NCI-H446 treated with DMSO at 0.1 percent for 48 hours (cell line): ENCODE results near the gene TSPAN8.
"Not testable (repeated sequence)": the region's sequence is repeated elsewhere in the genome, so short reads cannot be mapped to it uniquely, and the experiment has no call there.

Experiments used
- DNase-seq: peaks from one replicate; lab custom pipeline; 2025; lab: John Stamatoyannopoulos, UW

TSPAN8 gene

GRCh38 chr12:71164166-71164565 is 6.4 kb upstream of the TSPAN8 start:
- DNase-seq, result no peak

DNA sequence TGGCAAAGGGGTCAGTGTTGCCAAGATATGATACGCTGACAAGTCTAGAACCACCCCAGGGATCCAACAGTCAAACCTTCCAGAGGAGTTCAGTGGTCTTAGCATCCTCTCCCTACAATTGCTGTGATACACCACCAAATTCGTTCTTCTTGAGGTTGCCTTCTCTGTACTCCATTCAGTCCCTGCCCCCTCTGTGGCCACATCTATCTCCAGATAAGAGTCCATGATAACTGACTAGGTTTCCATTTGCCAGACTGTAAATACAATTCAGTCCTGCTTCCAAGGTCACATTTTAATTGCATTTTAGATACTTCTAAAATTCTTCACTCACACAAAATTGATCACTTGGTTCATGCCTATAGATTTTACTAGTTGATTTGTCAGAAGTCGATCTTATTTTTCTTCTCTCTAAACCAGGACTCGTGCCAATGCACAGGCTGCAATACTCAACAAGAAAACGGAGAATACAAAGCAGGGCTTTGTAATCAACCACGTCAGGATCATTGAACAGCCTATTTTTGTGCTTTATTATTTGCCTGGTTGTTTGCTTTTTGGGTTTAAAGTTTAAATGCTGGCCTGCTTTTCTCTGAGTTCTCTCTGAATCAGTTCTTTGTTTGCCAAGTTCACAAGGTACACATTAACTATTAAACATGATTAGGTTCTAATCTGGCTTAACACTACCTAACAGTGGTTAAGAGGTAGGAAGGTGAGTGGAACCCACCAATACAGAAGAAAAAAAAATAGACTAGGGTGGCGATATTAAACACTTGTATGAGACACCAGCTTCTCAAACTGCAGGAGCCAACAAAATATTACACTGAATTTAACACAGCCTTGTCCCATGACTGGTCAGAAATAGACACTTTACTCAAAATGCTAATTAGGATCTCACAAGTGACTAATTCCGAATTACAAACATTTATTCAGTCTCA is 5.3 kb upstream of the TSPAN8 start:
- no peak for DNase-seq

DNA sequence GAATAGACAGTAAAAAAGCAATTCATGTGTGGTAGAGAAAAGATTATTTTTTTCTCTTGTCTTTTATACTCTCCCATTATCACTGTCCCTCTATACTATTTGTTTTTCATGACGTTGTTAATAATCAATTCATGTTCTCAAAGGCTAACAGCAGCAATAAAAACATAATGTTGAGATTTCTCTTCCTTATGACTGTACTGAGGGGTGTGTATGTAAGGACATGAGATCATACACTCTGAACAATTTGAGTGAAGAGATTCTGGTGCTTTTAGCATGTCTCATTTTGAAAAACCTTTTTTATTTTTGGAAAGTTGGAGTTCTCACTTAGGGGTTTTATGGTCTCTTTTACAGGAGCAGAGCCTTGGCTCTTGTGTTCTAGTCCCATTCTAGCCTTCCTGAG is 3.8 kb upstream of the TSPAN8 start:
- no peak for DNase-seq

DNA sequence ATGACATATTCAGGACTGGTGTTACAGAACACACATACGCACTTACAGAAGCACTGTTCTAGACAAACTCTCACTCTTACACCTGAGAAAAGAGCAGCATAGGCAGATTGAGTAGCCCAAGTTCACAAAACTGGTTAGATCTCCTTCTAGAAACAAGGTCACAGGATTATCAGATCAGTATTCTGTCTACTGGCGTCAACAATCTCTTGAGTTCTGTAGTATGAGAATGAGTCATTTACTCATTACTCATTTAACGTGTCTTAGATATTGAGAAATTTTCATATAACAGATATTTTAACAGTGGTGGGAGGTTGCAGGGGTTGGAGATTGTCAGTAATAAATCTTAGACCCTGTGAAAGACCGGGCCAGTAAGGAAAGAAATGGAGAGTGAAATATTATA is 2.8 kb upstream of the TSPAN8 start:
- DNase-seq, result no peak

DNA sequence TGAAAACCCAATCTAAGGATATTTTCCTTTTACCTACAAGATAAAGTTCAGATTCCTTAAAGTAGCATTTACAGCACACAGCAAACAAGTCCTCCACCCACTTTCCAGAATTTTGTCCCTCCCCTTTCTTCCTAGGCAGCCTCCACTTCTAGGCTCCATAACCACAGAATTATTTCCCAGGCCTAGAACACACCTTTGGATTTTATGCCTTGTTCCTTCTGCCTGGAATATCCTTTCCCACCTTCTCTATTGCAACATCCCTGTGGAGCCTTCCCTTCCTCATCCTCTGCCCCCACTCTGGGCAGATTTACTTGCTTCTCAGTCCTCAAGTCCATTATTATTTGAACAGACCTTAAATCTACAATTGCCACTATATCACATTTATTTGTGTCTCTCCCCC is 2.1 kb upstream of the TSPAN8 start:
- no peak for DNase-seq

GRCh38 chr12:71159264-71159663 is 1.5 kb upstream of the TSPAN8 start:
- DNase-seq, result no peak

DNA sequence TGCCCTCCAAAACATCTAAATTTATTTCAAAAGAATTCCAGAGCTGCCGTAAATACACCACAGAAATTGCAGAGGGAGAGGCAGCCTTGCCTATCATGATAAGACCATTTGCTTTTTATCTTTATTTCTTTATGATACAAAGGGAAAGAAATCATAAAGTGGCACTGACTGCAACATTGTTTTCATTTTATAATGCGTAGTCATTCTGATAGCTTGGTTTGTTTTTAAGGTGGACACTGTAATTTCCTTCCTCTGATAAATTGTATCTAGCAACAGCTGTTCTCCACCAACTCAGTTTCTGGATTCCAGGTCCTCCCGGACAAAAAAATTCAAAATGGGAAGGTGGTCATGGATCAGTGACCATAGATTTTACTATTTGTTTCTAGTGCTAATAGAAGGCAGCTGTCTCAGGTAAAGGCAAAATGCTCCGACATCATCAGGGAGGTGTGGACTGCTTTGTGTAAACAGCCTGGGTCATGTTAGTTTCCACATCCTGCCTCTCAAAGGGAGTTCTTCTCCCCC is 623 bp upstream of the TSPAN8 start:
- no peak for DNase-seq

DNA sequence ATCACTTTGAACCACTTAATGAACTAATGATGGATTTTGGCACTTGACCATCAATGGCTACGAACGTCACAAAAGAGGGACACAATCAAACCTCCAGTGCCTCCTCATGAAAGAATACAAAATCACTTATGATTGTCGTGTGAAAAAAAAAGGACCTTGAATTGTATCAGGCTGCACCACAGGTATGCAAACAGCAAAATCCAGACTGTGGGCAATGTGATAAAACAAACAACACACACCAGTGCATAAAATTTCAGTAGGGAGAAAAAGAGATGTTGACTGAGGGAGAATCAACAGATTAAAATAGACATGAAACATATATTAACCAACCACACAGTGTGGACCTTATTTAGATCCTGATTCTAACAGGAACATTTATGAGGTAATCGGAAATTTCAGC is 2.6 kb downstream of the TSPAN8 start:
- DNase-seq, result no peak

DNA sequence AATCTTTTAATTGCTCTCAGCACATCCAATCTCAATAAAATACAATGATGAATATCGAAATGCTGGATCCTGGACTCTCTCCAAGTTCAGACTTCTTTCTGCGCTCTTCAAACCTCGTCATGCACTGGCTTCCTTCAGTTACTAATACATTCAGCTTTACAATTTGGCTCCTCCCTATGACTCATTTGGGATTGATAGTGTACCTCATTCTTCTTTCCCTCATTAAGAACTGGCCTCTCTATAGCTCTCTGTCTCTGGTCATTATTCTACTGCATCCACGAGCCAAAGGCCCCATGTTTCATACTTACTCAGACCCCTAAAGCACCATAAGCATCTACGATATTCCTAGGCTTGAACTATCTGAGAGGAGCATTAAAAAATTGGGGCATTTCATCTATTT is 4.9 kb downstream of the TSPAN8 start:
- no peak for DNase-seq

DNA sequence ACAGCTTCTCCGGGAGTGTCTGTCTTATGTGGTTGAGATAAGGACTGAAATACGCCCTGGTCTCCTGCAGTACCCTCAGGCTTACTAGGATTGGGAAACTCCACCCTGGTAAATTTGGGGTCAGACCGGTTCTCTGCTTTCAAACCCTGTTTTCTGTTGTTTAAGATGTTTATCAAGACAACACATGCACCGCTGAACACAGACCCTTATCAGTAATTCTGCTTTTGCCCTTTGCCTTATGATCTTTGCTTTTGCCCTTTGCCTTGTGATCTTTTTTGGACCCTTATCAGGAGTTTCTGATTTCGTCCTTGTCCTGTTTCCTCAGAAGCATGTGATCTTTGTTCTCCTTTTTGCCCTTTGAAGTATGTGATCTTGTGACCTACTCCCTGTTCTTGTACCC is 7.8 kb downstream of the TSPAN8 start:
- DNase-seq, result not testable (repeated sequence)

DNA sequence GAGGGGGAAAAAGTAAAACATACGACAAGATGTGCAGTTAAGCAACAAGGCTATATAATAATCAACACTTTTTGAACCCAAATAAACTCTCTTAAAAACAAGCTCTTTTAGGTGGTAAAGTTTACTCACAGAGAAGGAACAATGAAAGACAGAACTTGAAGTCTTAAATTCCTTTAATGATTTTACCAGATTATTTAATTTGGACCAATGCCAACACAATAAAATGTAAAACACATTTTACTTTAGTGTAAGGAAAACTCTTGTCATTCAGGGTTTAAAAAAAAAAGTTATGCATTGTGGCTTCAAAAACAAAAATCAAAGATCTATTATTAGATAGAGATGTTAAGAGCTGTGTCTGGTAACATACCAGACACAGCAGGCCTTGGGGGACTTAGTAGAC is 13.1 kb downstream of the TSPAN8 start:
- DNase-seq, result no peak

DNA sequence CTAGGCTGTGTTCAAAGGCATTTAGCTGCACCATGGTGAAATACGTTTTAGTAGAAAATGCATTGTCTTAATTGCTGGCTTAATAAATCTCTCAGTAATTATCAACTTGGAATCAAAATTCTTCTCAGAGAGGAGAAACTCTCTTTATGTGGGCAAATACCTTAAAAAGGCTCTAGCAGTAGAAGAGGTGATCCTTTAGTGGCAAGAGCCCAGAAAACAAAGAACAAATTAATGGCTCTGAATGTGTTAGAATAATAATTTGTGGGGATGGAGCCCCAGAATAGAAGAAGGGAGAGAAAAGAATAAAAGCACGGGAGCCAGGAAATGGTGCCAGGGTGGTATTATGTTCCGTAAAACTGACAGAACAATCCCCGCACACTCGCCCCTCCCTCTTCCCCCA is 14.8 kb downstream of the TSPAN8 start:
- no peak for DNase-seq

- DNase-seq, result no peak
Observed at GRCh38 chr12:71142016-71142415, 15.8 kb downstream of the TSPAN8 start.

GRCh38 chr12:71141378-71141926 is 16.3 kb downstream of the TSPAN8 start:
- DNase-seq, result no peak

GRCh38 chr12:71139153-71139735 is 18.6 kb downstream of the TSPAN8 start:
- no peak for DNase-seq

- DNase-seq, result no peak
Observed at GRCh38 chr12:71138011-71138410, 19.8 kb downstream of the TSPAN8 start.

DNA sequence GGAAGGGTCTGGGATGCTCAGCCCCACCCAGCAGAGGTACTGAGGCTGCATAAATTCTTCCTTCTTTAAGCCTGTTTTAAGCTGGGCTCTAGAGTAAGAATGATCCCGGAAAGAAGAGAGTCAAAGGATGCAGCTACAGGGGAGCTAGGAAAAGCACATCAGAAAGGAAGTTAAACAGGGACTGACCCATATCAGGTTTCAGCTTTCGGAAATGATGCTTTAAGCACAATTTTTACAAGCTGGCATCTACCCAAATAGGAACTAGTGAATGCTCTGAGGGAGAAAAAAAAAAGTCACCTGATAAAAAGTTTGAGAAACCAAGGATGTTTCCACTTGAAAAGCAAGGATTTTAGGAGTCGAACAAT is 22.0 kb downstream of the TSPAN8 start:
- DNase-seq, result no peak

DNA sequence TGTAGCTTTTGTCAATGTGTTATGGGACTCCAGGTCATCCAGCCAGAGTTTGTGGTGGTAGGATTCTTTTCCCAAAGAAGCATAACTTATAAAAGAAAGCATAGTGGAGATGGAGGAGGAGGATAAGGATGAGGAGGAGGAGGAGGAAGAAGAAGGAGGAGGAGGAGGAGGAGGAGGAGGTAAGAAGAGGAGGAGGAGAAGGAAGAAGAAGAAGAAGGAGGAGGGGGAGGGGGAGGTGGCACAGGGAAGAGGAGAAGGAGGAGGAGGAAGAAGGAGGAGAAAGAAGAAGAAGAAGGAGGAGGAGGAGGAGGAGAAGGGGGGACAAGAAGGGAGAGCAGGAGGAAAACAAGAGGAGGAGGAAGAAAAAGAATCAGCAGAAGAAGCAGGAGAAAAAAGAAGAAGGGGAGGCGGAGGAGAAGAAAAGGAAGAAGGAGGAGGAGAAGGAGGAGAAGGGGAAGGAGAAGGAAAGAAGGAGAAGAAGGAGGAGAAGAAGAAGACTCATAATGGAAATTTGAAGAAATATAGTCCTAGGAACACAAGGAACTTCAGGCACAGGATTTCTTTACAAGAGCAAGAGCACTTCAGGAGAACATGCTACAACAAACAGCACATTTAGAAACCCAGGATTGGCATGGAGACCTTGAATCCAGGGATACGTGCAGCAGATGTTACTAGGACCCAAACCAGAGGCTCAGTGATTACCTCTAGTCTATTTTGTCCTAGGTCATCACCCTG is 22.6 kb downstream of the TSPAN8 start:
- no peak for DNase-seq

GRCh38 chr12:71134405-71134804 is 23.4 kb downstream of the TSPAN8 start:
- no peak for DNase-seq

DNA sequence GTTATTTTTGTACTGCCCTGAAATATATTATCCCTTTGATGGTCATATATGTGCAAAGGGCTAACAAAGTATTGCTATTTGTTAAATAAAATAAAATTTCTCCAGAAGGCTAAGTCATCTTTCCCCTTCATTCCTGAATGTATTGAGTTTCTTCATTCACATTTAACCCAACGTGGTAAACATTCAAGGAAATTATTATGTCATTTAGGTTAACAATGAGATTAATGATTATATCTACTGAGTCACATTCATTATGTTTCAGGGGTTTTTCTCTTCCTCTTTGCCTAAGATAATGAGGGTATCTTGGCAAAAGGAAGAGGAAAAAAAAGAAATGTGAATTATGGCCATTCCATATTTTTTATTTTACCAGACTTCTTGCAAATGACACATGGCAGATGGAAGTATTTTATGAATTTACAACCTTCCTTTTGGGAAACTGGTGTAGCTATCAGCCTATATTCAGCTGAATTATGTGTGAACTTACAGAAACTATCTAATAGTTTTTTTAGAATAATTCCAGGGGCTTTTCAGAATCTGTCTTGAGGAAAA is 27.2 kb downstream of the TSPAN8 start:
- no peak for DNase-seq

DNA sequence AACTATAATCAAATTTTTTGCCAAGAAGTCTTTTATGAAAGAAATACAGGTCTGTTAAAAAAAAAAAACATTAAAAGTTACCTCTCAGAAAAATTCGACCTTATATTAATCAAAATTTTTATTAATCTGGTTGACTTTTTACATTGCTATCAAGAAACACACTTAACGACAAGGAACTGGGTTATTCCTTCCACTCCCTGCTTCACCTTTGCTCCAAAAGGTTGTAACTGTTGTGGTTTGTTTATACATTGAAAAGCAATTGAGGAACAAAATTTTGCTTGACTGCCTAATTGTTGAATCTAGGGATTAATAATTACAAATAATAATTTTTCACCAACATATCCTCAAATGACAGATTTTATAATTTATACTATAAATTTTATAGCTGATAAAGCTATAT is 28.4 kb downstream of the TSPAN8 start:
- DNase-seq, result no peak

DNA sequence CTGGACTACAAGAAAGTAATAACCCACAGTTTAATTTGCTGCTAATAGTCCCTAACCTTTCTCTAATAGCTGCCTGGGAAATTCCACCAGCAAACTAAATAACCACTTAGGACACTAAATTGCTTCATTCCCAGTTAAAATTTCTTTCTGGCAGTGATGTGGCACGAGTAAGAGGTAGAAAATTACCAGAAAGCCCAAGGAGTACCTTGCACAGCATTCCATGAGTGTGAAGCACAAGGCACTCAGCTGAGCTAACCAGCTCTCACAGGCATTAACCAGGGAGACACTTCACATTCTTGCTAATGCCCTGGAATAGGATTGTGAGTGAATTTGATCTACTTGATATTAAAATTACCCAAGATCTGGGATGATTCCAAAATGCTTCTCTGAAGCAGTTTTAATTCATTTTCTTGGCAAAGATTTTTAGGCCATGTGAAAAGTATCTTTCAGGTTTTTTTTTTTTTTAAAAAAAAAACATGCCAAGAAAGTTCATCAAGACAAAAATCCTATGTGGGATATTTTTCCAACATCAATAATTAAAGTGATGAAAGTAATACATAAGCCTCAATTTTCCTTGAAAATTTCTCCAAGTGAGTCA is 29.5 kb downstream of the TSPAN8 start:
- no peak for DNase-seq
